Gastroesophageal sphincter (tissue), 4 donors: ENCODE measurements around the gene LYRM4. TPM values are rescaled to one million over a fixed set of nuclear protein-coding genes. Genes with fewer than 3 reads are reported as not detected.
A peak's percentile ranks its signal among the peaks of the same experiment; 100 is the strongest.

Experiments
- ATAC-seq: fragments of 150-250 bp; one replicate; pipeline ENCODE4 v1.9.1; 2016; ENCODE audit warnings: mild to moderate bottlenecking, moderate library complexity
- H3K27ac ChIP-seq, 4 donors: fragments of 200-600 bp; sonication (generic) in 3 of 4; 1 replicate in 3 of 4; 2 replicates in 1 of 4; pipeline ENCODE4 v1.5.1; 2016 to 2019
- H3K27me3 ChIP-seq: fragments of 200-600 bp; sonication (generic); one replicate; pipeline ENCODE4 v1.5.1; 2019
- H3K36me3 ChIP-seq, 2 donors: fragments of 200-600 bp; sonication (generic); one replicate each; pipeline ENCODE4 v1.5.1; 2019; ENCODE audit warnings: control low read depth in 1 of 2
- H3K4me1 ChIP-seq, 3 donors: fragments of 200-600 bp; sonication (generic); 1 replicate in 2 of 3; 2 replicates in 1 of 3; pipeline ENCODE4 v1.5.1; 2016 to 2019; ENCODE audit warnings: control low read depth in 2 of 3
- H3K4me3 ChIP-seq, 2 donors: fragments of 200-600 bp; sonication (generic); one replicate each; pipeline ENCODE4 v1.5.1; 2019; ENCODE audit warnings: mild to moderate bottlenecking in 1 of 2, moderate library complexity in 1 of 2
- H3K9me3 ChIP-seq, 3 donors: fragments of 200-600 bp; sonication (generic); one replicate each; pipeline ENCODE4 v1.5.1; 2017 to 2019; ENCODE audit warnings: control low read depth in 2 of 3
- CTCF ChIP-seq, 4 experiments: fragments of 200-600 bp in 2 of 4; fragments of 450-650 bp in 2 of 4; sonication (generic) in 1 of 4; IDR thresholded peaks; one replicate each; pipeline ENCODE4 v1.5.1; 2017 to 2019; ENCODE audit warnings: antibody characterized with exemption in 4 of 4, mild to moderate bottlenecking in 2 of 4, moderate library complexity in 2 of 4
- EP300 ChIP-seq: sonication (generic); formaldehyde crosslinking; IDR thresholded peaks from one replicate; pipeline ENCODE4 v1.6.1; 2017; ENCODE audit warnings: antibody characterized with exemption, mild to moderate bottlenecking
- POLR2A ChIP-seq, 2 donors: fragments of 450-650 bp; IDR thresholded peaks; one replicate each; pipeline ENCODE4 v1.6.1; 2017; ENCODE audit warnings: antibody characterized with exemption in 2 of 2, mild to moderate bottlenecking in 2 of 2, moderate library complexity in 1 of 2
- POLR2AphosphoS5 ChIP-seq: sonication (generic); formaldehyde crosslinking; IDR thresholded peaks from one replicate; pipeline ENCODE4 v1.6.1; 2017; ENCODE audit warnings: antibody characterized with exemption
- WGBS, 2 donors: methylation state at CpG; one replicate each; pipeline ENCODE4 v1.1.5; 2018; ENCODE audit warnings: low coverage in 1 of 2; 5-methylcytosine and 5-hydroxymethylcytosine counted together
- total RNA-seq, 4 donors: library from RNA; depleted of rRNA; stranded (reverse); fragments of >200 nt; gene quantifications; one replicate each; pipeline ENCODE4 v1.1.0, GENCODE V29; 2016

The LYRM4 gene
- total RNA-seq, 4 donors from 2014 or later = 16.4 to 27.9 (median 20.5) TPM

GRCh38 chr6:5208057-5208456 lies 52.7 kb downstream of the LYRM4 start:
- Histone ChIP-seq H3K36me3 (peaks cover 0 to 2% of the 10 kb centered on the region in 2 donors), H3K4me3 (no peak overlapping the region), H3K4me1 (peaks cover 12 to 52% (median 23%) of the 10 kb centered on the region in 3 donors), H3K9me3 (no peaks in the 10 kb centered on the region), H3K27me3 (no peaks in the 10 kb centered on the region), H3K27ac (peak overlapping the region; percentile 22 to 69 (median 36))
- 20 to 40% methylated on average over 2 of the region's 2 CpGs for WGBS, 2 donors
- no peak for ATAC-seq
- TF ChIP-seq POLR2A (IDR thresholded peaks at IDR 0.05) (no peak), EP300 (no peak), POLR2AphosphoS5 (no peak), CTCF (IDR thresholded peaks at IDR 0.05) (no peak)

GRCh38 chr6:5206920-5207561 lies 53.7 kb downstream of the LYRM4 start:
- H3K9me3 ChIP-seq = no peaks in the 10 kb centered on the region
- H3K4me3 ChIP-seq = no peak overlapping the region
- H3K27ac ChIP-seq = peak overlapping the region in 3 of 4 donors; percentile 69 to 70 (median 69)
- no peaks in the 10 kb centered on the region for H3K36me3 ChIP-seq
- H3K4me1 ChIP-seq = peaks cover 12 to 52% (median 23%) of the 10 kb centered on the region in 3 donors
- H3K27me3 ChIP-seq = no peaks in the 10 kb centered on the region
- ATAC-seq = no peak
- 49 to 92% methylated on average over 5 to 6 of the region's 6 CpGs for WGBS, 2 donors
- no peak for TF ChIP-seq CTCF (IDR thresholded peaks at IDR 0.05)
- TF ChIP-seq POLR2A (IDR thresholded peaks at IDR 0.05) = no peak
- no peak for TF ChIP-seq POLR2AphosphoS5
- TF ChIP-seq EP300 = no peak

GRCh38 chr6:5205877-5206850 lies 54.6 kb downstream of the LYRM4 start:
- H3K4me3 ChIP-seq = no peak overlapping the region
- no peaks in the 10 kb centered on the region for H3K9me3 ChIP-seq
- peaks cover 12 to 57% (median 23%) of the 10 kb centered on the region in 3 donors for H3K4me1 ChIP-seq
- H3K27ac ChIP-seq = peak overlapping the region; percentile 68 to 70 (median 69)
- 49 to 72% methylated on average over 4 to 5 of the region's 7 CpGs for WGBS, 2 donors
- TF ChIP-seq EP300 = no peak
- TF ChIP-seq CTCF (IDR thresholded peaks at IDR 0.05) = no peak
- no peak for TF ChIP-seq POLR2A (IDR thresholded peaks at IDR 0.05)
- TF ChIP-seq POLR2AphosphoS5 = peak; percentile 60
- H3K36me3 ChIP-seq = no peaks in the 10 kb centered on the region
- no peaks in the 10 kb centered on the region for H3K27me3 ChIP-seq
- ATAC-seq = peak; percentile 89

- H3K4me1 ChIP-seq = peaks cover 12 to 59% (median 23%) of the 10 kb centered on the region in 3 donors
- no peak for ATAC-seq
Measured at GRCh38 chr6:5205035-5205507, 55.7 kb downstream of the LYRM4 start.

More at GRCh38 chr6:5205035-5205507, 55.7 kb downstream of the LYRM4 start:
- Histone ChIP-seq H3K27me3 (no peaks in the 10 kb centered on the region), H3K27ac (peak overlapping the region; percentile 68 to 70 (median 69)), H3K9me3 (no peaks in the 10 kb centered on the region), H3K36me3 (no peaks in the 10 kb centered on the region), H3K4me3 (no peak overlapping the region)
- TF ChIP-seq POLR2A (IDR thresholded peaks at IDR 0.05) (no peak), CTCF (IDR thresholded peaks at IDR 0.05) (no peak)
- 31 to 36% methylated on average over 6 of the region's 6 CpGs for WGBS, 2 donors
